ENCODE results near the gene COL25A1. TPM values are rescaled to one million over a fixed set of nuclear protein-coding genes. Genes with fewer than 3 reads are reported as not detected.

The COL25A1 gene
- total RNA-seq, 1 experiment from 2014 or later = 4.2 TPM

GRCh38 chr4:109235683-109236082 lies 66.8 kb downstream of the COL25A1 start:
- DNase-seq = no peak
- WGBS (ENCODE audit: extremely low coverage, insufficient read length, low lambda C conversion rate) = no CpG with 5 or more reads among the region's 1 CpG
- H3K27ac Mint-ChIP-seq = no peak overlapping the region

More at GRCh38 chr4:109235683-109236082, 66.8 kb downstream of the COL25A1 start:
- Histone ChIP-seq H3K18ac (ENCODE audit: insufficient read length, low read depth, low read length) (no peak overlapping the region), H2BK120ac (ENCODE audit: low read depth, low read length, poor library complexity, severe bottlenecking) (no peak overlapping the region), H4K5ac (ENCODE audit: insufficient read length, low read depth, low read length) (no peak overlapping the region), H3K56ac (ENCODE audit: insufficient read length, low read depth, low read length) (no peak overlapping the region), H2BK15ac (ENCODE audit: low read depth, low read length) (no peak overlapping the region), H2AFZ (ENCODE audit: low read length) (no peak overlapping the region), H3K9ac (ENCODE audit: extremely low read depth, insufficient read length, low read length) (no peak overlapping the region), H3K23me2 (ENCODE audit: insufficient read length, low read depth, low read length, poor library complexity, severe bottlenecking) (no peaks in the 10 kb centered on the region), H3K4me2 (ENCODE audit: insufficient read depth, insufficient read length, low read length) (no peak overlapping the region), H3K79me2 (ENCODE audit: insufficient read depth, low read length) (no peaks in the 10 kb centered on the region), H3K4ac (ENCODE audit: low read depth, low read length) (no peak overlapping the region), H3K23ac (ENCODE audit: insufficient read length, low read depth, low read length) (no peak overlapping the region), H3K9me3 (ENCODE audit: control insufficient read depth, low read depth, low read length) (no peaks in the 10 kb centered on the region), H2BK20ac (ENCODE audit: low read depth, low read length, poor library complexity, severe bottlenecking) (no peak overlapping the region), H4K91ac (ENCODE audit: insufficient read length, low read depth, low read length) (no peak overlapping the region), H3K79me1 (ENCODE audit: insufficient read depth, low read depth, low read length, poor library complexity, severe bottlenecking) (no peaks in the 10 kb centered on the region), H4K8ac (replicated peaks; ENCODE audit: insufficient read length, low read depth, low read length) (no peak overlapping the region), H4K20me1 (ENCODE audit: control insufficient read depth, insufficient read depth, insufficient read length) (no peaks in the 10 kb centered on the region), H3K27me3 (ENCODE audit: insufficient read depth, low read length) (no peaks in the 10 kb centered on the region), H3K14ac (ENCODE audit: insufficient read depth, low read length) (no peak overlapping the region), H2AK5ac (ENCODE audit: insufficient read length, low read length) (no peak overlapping the region), H2BK12ac (ENCODE audit: insufficient read length, low read depth, low read length) (no peak overlapping the region), H2BK5ac (ENCODE audit: insufficient read length, low read length) (no peak overlapping the region), H3K4me1 (ENCODE audit: insufficient read depth, low read length) (no peaks in the 10 kb centered on the region), H3T11ph (ENCODE audit: low read length) (no peak overlapping the region), H3K27ac (ENCODE audit: insufficient read length, low read depth, low read length) (no peak overlapping the region)
- no peaks in the 10 kb centered on the region; a peak in 1 of 5 replicates for H3K9me3 Mint-ChIP-seq
- peaks cover 0 to 4% (median 0%) of the 10 kb centered on the region in 3 experiments; a peak in 2 of 7 replicates for H3K36me3 Mint-ChIP-seq (ENCODE audit: insufficient read depth in 1 of 3, low read depth in 3 of 3)
- H3K4me3 Mint-ChIP-seq = no peak overlapping the region
- no peaks in the 10 kb centered on the region for H3K27me3 Mint-ChIP-seq (ENCODE audit: low read depth)
- no peaks in the 10 kb centered on the region for H3K4me1 Mint-ChIP-seq
- TF ChIP-seq, protein P1, sequence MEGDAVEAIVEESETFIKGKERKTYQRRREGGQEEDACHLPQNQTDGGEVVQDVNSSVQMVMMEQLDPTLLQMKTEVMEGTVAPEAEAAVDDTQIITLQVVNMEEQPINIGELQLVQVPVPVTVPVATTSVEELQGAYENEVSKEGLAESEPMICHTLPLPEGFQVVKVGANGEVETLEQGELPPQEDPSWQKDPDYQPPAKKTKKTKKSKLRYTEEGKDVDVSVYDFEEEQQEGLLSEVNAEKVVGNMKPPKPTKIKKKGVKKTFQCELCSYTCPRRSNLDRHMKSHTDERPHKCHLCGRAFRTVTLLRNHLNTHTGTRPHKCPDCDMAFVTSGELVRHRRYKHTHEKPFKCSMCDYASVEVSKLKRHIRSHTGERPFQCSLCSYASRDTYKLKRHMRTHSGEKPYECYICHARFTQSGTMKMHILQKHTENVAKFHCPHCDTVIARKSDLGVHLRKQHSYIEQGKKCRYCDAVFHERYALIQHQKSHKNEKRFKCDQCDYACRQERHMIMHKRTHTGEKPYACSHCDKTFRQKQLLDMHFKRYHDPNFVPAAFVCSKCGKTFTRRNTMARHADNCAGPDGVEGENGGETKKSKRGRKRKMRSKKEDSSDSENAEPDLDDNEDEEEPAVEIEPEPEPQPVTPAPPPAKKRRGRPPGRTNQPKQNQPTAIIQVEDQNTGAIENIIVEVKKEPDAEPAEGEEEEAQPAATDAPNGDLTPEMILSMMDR (conservative IDR thresholded peaks at IDR 0.05) = no peak
